HS-5 (cell line): Measurements from ENCODE around the gene PIK3CD.
"Not testable (repeated sequence)": the region's sequence is repeated elsewhere in the genome, so short reads cannot be mapped to it uniquely, and the experiment has no call there.

Experiments
- DNase-seq: peaks from one replicate; pipeline ENCODE4 v3.0.0-alpha.2; 2012; ENCODE audit warnings: low read depth

The PIK3CD gene

DNA sequence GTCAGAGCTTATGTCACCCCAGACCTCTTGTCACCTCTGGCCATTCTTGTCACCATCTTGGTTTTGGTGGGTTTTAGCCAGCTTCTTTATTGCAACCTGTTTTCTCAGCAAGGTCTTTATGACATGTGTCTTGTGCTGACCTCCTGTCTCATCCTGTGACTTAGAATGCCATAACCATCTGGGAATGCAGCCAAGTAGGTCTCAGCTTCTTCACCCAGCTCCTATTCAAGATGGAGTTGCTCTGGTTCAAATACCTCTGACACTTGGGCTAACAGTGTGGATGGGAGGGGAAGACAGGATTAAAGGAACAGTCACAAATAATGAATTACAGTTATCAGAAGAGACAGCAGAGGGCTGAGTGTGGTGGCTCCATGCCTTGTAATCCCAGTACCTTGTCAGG, 30.5 kb upstream of the PIK3CD start:
- DNase-seq = no peak

DNA sequence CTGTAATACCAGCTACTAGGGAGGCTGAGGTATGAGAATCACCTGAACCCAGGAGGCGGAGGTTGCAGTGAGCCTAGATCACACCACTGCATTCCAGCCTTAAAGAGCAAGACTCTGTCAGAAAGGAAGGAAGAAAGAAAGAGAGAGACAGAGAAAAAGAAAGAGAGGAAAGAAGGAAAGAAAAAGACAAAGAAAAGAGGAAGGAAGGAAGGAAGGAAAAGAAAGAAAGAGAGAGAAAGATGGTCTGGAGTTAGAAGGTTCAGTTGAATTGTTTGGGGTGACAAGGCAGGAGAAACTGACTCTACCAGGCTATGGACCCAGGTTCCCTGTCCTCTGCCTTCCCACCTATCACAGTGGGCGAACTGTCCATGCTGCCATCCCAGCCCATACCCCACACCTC, 27.4 kb upstream of the PIK3CD start:
- no peak for DNase-seq

DNA sequence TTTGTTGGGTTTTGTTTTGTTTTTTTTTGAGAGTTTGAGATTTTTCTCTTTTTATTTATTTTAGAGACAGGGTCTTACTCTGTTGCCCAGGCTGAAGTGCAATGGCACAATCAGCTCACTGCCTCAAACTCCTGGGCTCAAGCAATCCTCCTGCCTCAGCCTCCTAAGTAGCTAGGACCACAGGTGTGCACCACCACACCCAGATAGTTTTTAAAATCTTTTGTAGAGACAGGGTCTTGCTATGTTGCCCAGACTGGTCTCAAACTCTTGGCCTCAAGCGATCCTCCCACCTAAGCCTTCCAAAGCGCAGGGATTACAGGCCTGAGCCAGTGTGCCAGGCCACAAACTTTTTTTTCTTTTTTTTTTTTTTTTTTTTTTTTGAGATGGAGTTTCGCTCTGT, 26.5 kb upstream of the PIK3CD start:
- not testable (repeated sequence) for DNase-seq

DNA sequence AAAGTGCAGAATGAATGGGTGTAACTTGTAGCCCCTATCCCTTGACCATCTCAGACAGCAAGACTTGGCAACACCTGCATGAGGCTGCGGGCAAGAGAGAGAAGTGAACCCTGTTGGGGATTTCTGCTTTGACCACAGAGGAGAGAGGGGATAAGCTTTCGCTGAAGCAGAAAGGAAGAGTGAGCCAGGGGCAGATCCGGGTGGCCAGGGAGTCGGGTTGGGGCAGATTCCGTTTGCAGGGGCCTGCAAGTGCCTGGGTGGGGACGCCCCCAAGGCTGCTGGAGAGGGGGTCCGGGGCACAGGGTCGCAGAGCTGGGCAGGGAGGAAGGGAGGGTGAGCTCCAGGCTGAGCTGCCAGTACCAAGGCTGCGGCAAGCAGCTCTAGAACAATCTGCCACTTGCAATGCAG, 25.3 kb upstream of the PIK3CD start:
- DNase-seq = no peak

DNA sequence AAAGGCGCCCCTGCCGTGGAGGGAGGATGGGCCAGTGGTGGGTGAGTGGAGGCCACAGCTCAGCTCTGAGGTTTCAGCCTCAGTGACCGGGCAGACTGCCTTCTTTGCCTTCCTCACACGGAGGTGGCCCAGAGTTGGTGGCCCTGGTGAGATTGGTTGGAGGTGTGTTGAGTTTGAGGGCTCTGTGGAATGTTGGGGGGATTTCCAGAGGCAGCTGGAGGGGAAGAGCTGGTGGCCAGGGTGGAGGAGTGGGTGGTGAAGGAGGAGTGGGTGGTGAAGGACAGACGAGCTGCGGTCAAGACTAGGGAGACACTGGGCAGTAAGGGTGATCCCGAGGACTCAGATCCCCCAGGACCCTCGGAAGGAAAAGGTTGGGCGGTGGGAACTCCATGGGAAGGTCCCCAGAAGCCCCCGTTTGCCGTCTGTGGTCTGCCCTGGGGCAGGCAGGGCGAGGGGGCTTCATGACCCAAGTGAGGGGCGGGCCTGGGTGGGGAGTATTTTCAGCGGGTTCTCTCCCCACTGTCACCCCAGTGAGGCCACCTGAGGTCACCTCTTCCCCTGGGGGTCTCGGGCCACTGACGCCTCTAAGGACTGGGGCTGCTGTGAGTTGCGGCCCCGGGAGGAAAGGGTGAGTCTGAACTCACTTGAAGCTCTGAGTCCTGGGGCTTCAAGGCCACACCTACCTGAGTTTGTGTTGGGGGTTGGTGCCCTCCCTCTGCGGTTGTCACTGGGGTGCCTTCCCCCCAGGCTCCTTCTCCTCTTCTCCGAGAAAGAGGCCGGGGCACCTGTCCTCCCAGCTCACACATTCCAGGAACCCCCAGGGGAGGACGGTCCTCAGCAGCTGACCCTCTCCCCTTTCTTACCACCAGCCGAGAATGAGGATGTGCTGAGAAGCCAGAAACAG, 22.7 kb upstream of the PIK3CD start:
- no peak for DNase-seq

DNA sequence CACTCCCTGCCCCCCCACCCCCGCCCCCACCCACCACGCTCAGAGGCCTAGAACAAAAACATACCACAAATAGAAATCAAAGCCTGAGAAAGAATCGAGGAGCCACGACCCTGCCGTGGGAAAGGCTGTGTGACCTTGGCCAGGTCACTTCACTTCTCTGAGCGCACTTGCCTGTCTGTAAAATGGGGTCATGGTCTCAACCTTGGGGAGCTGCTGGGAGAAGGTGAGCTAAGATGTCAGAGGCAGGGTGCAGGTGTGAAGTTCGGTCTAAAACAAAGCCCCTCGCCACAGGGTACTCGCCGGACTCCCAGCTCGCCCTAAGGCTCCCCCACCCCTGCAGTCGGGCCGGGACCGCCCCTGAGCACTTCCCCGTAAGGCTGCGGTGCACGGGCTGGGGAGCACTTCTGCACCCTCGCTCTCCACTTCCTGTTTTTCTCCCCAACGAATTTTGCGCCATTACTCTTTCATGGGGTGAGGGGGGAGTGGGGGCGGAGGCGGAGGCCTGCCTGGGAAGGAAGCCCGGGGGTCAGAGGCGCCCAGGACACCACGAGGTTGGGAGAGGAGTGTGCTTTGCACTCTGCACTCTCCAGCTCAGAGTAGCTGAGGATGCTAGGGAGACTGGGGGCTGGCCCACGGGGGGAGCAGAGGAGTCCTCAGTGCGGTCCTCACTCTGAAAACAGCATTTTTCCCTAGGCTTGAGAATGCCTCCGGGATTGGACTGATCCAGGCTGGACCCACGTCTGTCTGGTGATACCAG, 21.9 kb upstream of the PIK3CD start:
- no peak for DNase-seq

DNA sequence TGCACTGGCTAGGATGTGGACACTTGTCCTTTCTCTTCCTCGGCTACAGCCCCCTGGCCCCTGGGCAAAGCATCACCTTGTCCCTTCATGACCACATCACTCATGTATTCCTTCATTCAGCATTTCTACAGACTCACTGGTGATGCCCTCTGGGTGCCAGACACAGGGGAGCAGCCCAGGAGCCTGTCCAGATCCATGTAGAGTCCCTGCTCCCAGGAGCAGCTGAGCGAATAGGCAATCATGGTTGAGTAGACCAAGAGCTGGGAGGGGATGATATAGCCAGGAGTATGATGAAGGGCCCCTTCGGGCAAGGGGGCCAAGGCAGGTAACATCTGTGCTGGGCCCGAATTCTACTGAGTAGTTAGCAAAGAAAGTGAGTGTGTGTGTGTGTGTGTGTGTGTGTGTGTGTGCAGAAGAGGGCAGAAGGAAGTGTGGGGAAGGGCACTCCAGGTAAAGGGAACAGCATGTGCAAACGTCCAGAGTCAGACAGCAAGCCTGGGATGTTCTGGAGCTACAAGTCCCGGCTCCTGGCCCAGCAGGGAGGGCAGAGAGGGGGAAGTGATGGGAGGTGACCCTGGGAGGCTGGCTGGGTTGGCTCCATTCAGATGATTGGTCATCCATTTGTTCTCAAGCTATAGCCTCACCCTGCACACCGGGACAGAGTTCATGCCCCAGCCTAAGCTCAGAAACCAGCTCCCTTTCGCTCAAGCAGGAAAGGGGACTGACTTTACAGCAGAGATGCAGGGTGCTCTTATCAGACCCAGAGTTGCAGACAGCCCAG, 21.0 kb upstream of the PIK3CD start:
- DNase-seq = no peak

DNA sequence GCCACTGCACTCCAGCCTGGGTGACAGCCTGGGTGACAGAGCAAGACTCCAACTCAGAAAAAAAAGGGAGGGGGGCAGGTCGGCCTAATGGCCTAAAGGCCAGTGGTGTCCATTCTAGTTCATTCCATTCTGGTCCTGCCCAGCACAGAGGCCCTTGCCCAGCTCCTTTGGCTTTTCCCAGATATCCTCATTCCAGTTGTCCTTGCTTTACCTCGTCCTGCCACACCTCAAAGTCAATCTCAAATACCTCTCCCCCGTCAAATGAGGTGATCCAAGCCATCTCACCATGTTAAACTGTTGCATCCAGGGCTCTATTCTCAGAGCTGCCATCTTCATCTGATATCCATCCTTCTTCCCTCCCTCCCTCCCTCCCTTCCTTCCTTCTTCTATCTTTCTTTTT, 19.9 kb upstream of the PIK3CD start:
- no peak for DNase-seq

DNA sequence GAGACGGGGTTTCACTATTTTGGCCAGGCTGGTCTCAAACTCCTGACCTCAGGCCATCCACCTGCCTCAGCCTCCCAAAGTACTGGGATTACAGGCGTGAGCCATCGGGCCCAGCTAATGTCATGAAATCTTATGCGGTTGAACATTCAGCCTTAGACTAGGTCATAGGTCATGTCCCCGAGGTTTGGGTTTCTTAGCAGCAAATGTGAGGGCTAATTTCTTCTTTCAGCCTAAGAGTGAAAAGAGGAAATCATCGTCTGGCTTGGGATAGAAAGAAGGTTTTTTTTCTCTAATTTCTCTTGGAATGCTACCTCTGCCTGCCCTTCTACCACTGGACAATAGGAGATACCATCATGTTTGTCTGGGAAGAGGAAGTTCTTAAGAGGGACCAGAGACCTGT, 18.0 kb upstream of the PIK3CD start:
- no peak for DNase-seq

DNA sequence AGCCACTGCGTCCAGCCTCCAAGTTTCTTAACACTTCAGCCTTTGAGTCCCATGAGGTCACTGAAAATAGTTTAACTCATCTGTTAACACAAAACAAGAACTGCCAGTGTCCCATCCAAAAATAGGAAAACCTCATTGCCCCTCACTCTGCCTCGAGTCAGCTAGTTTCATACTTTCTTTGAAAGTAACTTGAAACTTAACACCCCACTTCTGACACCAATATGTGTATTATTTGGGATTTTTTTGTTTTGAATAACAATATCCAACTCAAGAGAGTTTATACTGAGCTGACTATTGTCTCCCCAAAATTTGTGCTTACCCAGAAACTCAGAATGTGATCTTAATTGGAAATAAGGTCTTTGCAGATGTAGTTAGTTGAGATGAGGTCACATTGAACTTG, 16.9 kb upstream of the PIK3CD start:
- no peak for DNase-seq

DNA sequence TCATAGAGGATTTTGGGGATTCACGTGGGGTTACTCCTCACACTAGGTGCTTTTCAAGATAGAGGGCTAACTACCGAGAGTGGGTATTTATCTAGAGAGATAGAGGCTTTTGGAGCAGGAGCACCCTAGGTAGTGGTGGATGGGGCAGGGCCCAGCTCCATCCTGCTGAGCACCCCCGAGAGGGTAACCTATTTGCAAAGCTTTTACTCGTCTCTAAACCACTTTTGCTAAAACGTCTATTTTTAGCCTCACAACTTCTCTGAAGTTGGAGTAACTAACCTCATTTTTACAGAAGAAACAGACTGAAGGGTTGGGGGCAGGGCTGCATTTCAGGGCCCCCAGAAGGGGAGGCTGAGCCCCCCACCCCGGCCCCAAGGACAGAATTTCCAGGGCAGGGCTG, 12.3 kb upstream of the PIK3CD start:
- DNase-seq = no peak

DNA sequence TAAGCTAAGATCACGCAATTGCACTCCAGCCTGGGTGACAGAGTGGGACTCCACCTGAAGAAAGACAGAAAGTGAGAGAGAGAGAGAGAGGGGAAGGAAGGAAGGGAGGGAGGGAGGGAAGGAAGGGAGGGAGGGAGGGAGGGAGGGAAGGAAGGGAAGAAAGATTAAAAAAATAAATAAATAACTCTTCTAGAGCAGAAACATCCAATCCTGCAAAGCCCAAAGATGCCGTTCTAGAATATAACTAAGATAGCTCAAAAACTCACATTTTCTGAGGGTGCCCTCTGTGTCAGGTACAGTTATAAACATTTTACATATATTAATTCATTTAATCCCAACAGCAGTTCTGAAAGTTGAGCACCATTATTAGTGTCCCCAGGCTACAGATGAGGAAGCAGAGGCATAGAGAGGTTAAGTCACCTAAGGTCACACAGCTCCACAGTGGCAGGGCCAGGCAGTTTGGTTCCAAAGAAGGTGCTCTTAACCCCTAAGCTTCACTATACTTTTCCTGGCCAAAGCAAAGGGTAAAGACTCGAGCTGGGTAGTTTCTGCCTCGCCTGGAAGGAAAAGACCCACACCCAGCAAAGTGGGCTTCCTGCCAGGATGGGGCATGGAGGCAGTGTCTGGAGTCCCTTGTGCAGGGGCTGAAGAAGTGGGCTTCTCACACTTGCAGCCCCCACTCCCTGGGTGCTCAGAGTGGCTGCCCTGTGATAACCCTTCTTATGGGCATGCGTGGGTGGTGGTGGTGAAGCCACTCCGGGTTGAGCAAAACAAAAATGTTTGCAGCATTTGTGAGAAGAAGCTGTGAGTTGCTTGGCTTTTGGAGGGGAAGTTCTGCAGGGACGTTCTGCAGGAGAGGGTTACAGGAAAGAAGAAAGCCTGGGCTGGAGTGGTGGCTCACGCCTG, 7.9 kb upstream of the PIK3CD start:
- no peak for DNase-seq

DNA sequence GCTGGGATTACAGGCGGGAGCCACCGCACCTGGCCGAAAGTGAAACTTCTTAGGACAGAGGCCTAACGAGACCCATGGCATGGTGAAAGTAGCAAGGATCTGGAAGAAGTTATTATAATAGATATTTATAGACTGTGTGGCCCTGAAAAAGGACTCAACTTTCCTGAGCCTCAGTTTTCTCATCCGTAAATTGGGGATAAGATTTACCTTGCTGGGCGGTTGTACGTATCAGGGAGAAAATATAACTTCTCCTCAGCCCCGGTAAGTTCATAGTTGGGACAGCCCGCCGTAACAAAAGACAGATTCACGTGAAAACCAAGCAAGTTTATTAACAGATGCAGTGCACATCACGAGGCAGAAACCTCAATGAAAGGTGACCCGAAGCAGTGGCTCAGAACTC, 5.5 kb upstream of the PIK3CD start:
- DNase-seq = no peak

DNA sequence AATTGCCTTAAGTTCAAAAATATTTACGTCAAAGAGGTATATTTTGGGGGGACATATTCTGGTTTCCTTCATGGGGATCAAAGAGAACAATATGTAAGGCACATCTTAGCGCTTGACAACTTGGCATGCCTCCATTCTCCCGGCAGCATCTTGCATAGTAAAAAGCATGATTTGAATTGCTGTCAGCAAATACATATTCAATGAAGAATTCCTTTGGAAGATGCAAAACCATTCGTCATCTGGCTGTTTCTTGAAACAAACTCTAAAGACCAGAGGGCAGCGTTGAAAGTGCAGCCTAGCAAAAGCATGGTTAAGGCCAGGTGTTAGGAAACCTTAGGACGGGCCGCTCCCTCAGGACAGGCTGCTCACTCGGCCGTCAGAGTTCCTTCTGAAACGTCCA, 3.4 kb upstream of the PIK3CD start:
- no peak for DNase-seq

DNA sequence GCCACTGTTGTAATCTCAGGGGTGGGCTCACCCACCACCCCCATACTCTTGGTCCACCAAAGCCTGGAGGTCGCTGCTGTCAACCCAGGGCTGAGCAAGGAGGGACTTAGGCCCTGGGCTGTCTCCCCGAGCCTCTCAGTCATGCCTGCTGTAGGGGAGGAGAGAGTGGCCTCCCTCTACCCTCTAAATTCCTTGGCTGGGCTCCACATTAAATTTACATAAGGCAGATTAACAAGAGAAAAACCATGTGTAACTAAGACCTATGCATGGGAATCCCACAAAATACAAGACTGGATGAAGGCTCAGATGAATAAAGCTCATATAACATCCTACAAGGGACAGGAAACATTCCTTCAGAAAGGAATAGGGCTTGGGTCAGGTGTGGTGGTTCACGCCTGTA, 1.8 kb upstream of the PIK3CD start:
- no peak for DNase-seq

DNA sequence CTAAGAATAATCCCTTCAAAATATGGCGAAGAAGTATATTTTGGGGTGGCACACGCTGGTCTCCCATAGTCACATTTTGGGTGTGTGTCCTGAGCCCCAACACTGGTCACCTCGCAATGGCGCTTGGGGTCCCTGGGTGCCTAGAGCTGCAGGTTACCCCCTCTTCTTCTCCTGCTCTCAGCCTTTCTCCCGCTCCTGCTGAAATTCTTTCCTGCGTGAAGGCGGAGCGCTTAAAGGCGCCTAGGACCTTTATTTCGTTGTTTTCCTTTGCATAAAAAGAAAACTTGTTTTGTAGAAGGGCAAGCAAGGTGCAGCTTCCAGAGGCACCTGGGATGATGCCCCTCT, 339 bp upstream of the PIK3CD start:
- DNase-seq = no peak

DNA sequence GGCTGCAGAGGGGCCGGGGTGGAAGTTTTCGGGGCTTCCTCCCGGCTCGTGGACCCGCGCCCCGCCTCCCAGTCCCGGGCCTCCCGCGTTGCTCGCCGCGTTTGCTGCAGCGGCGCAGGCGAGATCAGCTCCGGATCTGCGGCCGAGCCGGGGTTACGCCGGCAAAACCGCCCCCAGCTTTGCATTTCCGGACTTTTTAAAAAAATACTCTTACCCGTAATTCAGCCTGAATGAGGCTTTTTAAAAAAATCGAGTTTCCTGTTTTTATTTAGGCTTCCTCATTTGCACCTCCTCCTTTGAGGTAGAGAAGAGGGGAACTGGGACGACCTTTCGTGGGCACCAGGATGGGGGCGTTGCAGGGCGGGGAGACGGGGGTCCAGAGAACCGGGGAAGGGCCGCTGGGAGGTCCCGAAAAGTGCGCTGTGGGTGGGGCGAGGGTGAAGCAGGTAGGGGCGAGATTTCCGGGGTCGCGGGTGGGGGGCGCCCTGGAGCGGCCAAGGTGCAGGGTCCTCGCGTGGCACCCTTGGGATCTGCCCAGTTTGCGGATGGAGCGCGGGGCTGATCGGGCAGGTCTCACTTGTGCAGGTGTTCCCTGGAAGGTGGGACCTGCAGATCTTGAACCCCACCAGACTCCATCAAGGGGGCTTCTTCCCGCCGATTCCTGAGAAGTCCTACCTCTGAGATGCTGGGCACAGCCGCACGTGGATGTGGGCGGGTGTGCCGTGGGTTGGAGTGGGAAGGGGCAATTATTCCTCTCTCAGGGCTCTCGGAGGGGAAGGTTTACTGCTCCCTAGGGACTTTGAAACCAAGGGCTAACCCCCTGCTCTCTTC, 1.1 kb downstream of the PIK3CD start:
- no peak for DNase-seq

DNA sequence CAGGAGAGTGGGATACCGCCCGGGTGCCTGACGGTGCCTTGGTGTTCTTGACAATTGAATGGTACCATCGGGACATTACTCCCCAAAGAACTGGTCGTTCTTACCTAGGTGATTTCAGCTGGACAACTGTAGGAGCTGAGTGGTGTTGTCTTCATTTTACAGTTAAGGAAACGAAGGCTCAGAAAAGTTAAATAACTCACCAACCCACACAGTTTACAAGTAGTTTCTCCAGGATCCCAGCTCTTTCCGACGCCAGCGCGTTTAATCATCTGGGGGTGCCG, 1.6 kb downstream of the PIK3CD start:
- DNase-seq = no peak

DNA sequence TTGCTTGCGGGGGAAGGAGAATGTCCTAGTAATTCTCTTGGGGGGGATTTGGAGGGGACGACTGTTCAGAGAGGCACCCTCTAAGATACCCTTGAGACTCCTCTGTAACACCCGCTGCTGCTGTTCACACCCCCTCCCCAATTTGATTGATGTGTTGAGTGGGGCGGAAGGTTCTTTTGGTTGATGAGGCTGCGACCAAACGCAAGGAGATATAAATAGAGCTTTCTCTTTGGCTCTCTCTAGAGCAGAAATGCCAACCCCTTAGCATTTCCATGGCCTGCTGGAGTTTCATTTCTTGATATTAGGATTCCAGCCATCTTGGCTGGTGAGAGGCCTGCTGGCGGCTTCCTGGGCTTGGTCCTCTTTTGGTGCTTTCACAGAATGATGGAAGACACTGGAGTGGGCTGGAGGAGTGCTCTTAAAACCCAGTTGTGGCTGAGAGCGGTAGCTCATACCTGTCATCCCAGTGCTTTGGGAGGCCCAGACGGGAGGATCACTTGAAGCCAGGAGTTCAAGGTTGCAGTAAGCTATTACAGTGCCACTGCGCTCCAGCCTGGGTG, 2.0 kb downstream of the PIK3CD start:
- no peak for DNase-seq

DNA sequence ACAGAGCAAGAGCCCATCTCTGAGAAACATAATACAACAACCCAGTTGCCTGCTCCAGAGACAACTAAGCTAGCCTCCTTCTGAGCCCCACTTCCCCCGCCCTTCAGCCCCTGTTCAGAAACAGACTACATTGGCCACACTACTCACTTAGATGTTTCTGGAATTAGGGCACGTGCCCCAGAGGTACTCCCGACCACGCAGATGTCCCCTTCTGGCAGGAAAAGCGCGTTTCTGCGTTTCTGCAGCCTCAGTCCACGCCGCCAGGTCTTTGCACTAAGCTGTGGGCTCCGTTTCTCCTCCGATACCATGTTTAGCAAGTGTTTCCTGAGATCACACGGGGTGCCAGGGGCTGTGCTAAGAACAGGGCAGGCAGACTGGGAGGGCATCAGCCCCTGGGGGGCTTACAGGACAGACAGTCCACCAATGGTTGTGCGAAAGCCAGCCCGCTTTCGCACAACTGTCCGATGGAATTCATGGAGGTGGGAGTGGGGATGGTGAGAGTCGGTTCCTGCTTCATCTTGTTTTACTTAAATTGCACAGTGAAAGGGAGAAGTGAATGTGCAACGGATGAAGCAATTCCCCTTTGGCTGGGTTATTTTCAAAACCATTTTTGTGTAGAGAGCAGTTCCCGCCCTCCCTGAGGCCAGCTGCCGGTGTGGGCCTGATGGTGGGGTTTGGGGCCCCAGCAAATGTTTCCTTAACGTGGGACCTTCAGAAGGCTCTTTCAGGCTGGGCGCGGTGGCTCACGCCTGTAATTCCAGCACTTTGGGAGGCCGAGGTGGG, 2.7 kb downstream of the PIK3CD start:
- no peak for DNase-seq
